Measurements from ENCODE around the gene HACD2. TPM values are rescaled to one million over a fixed set of nuclear protein-coding genes. Genes with fewer than 3 reads are reported as not detected.

The HACD2 gene
- total and polyA plus RNA-seq, 7 donors: 3.7 to 7.9 (median 5.7) TPM

GRCh38 chr3:123478314-123478713 is 106.5 kb downstream of the HACD2 start:
- Histone ChIP-seq H3K27me3 (ENCODE audit: insufficient read depth in 3 of 3, low read length in 2 of 3) (peaks cover 0 to 8% (median 0%) of the 10 kb centered on the region in 3 donors), H3K4me1 (no peaks in the 10 kb centered on the region), H3K27ac (no peak overlapping the region), H3K4me3 (no peak overlapping the region), H3K36me3 (ENCODE audit: insufficient read depth in 1 of 2, low read depth in 1 of 2) (no peaks in the 10 kb centered on the region), H3K9me3 (no peaks in the 10 kb centered on the region)
- WGBS, 3 donors: 27 to 32% (median 28%) methylated on average over 2 of the region's 2 CpGs
- DNase-seq: no peak
- TF ChIP-seq CTCF (IDR thresholded peaks at IDR 0.05): no peak
- intact Hi-C loops (cut with DNase I): no loop called here
- ATAC-seq: no peak

- intact Hi-C loops (cut with DNase I): no loop called here
- Histone ChIP-seq H3K27ac (no peak overlapping the region), H3K4me1 (no peaks in the 10 kb centered on the region), H3K36me3 (ENCODE audit: insufficient read depth in 1 of 2, low read depth in 1 of 2) (no peaks in the 10 kb centered on the region), H3K9me3 (no peaks in the 10 kb centered on the region), H3K27me3 (ENCODE audit: insufficient read depth in 3 of 3, low read length in 2 of 3) (peaks cover 0 to 8% (median 0%) of the 10 kb centered on the region in 3 donors), H3K4me3 (no peak overlapping the region)
- TF ChIP-seq CTCF (IDR thresholded peaks at IDR 0.05): no peak
- no peak for ATAC-seq
- WGBS, 3 donors: 64 to 74% (median 69%) methylated on average over 15 of the region's 15 CpGs
- DNase-seq: no peak
Measured at GRCh38 chr3:123476967-123477750, 107.7 kb downstream of the HACD2 start.

GRCh38 chr3:123475786-123476185 is 109.1 kb downstream of the HACD2 start:
- DNase-seq (no peak), ATAC-seq (no peak)
- Histone ChIP-seq H3K36me3 (ENCODE audit: insufficient read depth in 1 of 2, low read depth in 1 of 2) (no peaks in the 10 kb centered on the region), H3K9me3 (no peaks in the 10 kb centered on the region), H3K27me3 (ENCODE audit: insufficient read depth in 3 of 3, low read length in 2 of 3) (peaks cover 0 to 8% (median 0%) of the 10 kb centered on the region in 3 donors), H3K4me3 (no peak overlapping the region), H3K4me1 (no peaks in the 10 kb centered on the region), H3K27ac (no peak overlapping the region)
- intact Hi-C loops (cut with DNase I): no loop called here
- TF ChIP-seq CTCF (IDR thresholded peaks at IDR 0.05): no peak
- 75 to 83% (median 80%) methylated on average over 7 of the region's 7 CpGs for WGBS, 3 donors

GRCh38 chr3:123471106-123471505 is 113.7 kb downstream of the HACD2 start:
- no peaks in the 10 kb centered on the region for H3K27me3 ChIP-seq (ENCODE audit: insufficient read depth in 3 of 3, low read length in 2 of 3)
- no peaks in the 10 kb centered on the region for H3K9me3 ChIP-seq
- H3K36me3 ChIP-seq (ENCODE audit: insufficient read depth in 1 of 2, low read depth in 1 of 2): no peaks in the 10 kb centered on the region
- no peak overlapping the region for H3K4me3 ChIP-seq
- no peak for DNase-seq
- ATAC-seq: no peak
- no peak for TF ChIP-seq CTCF (IDR thresholded peaks at IDR 0.05)
- WGBS, 3 donors: 83 to 94% (median 91%) methylated on average over 5 of the region's 5 CpGs
- no peaks in the 10 kb centered on the region for H3K4me1 ChIP-seq
- intact Hi-C loops (cut with DNase I): no loop called here
- no peak overlapping the region for H3K27ac ChIP-seq

Data from psoas muscle (tissue), 8 donors.